Stimulated activated CD8-positive, alpha-beta memory T cell treated with anti-CD3 and anti-CD28 coated beads, Interleukin-4, amount 100 ng/mL, for 4 hours (primary cell): Measurements from ENCODE around the gene NOS3.

ENCODE experiments used
- DNase-seq, 2 donors: peaks; one replicate each; pipeline ENCODE4 v3.0.0-alpha.2; 2020; ENCODE audit warnings: low read depth in 2 of 2, low spot score in 1 of 2

Gene NOS3

DNA sequence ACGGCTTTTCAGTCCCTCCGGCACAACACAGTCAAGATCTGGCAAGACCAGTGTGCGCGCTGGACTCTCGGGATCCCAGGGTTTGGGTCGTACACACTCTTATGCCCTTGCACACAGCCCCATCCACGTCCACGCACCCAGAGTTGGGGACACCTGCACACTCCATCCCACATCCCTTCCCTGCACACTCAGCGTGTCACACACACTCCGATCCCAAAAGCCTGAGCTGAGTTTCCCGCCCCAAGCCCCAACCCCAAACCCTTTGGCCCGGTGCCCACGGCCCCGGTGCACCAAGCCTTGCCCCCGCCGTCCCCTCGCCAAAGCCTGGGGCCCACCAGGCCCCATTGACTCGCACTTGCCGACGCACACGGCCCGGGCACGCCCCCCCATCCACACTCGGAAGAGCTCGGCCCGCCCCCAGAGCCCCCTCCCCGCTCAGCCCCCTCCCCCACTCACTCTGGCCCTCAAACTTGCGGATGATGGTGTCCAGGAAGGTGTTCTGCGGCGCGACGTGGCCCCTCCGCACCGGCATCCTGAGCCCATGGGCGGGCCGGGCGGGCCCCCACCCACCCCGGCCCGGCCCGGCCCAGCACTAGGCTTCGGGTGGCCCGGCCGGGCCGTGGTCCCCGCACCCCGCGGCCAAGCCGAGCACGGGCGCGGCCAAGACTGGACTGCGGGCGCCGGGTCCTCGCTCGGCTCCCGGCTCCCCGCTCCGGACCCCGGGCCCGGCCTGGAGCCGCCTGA, 13.3 kb upstream of the NOS3 start:
- DNase-seq, result no peak

DNA sequence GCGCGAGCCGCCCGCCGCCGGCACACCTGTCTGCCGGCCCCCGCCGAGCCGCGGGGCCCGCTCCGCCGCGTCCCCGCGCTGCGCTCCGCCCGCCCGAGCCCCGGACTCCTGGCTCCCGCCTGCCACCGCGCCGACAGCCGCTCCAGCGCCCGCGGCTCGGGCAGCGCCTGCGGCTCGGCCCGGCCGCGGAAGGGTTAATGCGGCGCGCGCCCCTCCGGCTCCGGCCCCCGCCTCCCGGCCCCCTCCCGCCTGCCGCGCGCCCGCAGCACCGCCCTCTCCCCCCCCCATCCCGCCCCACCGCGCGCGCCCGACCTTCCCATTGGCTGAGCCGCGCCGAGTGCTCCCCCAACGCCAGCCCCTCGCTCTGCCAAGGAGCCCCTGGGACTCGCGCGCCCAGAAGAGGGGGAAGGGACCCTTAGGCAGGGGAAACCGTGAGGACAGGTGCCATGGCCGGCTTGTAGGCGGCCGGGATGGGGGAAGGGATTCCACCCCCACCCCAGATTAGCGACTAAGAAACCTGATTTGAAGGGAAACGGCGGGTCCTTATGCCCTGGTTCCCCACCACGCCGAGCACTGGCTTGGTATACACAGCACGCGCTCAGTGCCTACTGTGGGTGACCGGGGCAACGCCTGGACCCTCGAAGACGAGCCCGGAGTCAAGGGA, 12.6 kb upstream of the NOS3 start, which contains the start of gene KCNH2:
Gene KCNH2, minus strand, starts transcription at position 196 of the 664 bp plus-strand sequence. CDS start 408 bp downstream, outside the sequence.
- no peak for DNase-seq

DNA sequence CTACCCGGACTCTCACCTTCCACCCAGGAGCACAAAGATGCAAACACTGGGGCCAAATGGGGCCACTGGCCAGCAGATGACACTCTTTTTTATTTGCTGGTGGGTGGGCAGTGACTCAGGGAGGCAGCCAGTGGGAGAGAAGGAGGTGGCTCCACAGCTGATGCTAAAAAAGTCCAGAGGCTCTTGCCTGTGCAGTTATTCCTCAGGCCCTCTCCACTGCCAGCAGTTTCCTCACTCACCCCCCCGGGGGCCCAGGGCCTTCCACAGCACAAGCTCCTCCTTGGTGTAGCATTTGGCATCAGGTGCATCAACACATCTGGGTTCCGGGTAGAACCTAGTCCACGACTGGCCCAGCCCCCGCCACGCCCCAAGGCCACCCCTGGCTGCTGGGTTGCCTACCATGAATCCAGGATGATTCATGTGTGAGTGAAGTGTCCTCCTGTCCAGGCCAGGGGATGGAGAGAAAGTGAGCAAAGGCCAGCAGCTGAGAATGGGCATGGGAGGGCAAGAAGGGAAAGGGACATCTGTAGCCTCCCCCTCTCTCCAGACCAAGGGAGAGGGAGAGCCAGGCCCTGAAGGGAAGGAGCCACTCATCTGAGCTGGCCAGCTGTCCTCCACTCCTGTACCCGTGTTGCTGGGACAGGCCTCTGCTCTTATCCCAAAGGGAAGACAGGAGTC, 11.0 kb upstream of the NOS3 start:
- no peak for DNase-seq

DNA sequence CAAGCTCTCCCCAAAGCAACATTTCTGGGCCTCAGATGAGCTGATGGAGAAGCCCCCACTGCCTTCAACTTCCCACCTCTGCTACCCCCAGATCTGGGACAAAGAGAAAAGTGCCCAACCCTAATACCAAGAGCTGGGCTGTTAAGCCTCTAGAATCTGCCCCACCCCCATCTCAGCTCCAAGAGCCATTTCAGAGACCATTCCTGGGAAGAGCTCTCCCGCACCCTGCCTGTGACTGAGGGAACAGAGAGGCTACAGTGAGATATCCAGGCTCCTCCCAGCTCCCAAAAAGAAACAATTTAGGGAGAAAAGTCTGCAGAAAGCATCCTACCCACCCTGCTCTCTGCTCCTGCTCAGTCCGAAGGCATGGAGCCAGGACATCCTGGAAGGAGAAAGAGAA, 10.2 kb upstream of the NOS3 start:
- DNase-seq, result no peak

DNA sequence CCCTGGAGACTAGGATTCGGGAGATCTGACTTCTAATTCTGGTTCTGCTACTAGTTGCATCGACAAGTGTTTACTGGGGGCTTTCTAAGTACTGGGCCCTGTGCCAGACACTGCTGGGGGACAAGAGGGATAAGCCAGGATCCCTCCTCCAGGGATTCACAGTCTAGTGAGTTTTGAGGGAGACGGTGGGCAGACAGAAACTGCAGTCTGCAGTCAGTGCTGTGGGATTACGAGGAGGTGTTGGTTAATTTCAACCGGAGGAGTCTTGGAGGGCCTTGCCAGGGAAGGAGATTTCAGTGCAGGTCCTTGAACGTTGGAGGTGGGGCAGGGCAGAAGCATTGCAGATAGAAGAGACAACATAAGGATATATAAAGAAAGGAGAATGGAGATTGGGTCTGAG, 9.2 kb upstream of the NOS3 start:
- no peak for DNase-seq

DNA sequence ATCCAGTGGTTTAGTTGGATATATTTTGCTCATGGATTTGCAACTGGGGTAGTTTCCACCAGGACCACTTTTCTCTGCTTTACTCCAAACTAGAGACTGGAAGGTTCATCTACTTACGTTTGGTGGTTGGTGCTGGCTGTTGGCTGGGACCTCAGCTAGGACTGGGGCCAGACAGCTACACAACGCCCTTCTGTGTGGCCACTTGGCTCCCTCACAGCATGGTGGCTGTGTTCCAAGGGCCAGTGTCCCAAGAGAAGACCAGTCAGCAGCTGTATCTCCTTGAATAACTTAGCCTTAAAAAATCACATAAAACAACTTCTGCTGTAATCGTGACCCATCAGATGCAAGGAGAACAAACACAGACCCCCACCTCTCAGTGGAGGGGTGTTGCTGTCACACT, 8.5 kb upstream of the NOS3 start:
- DNase-seq, result no peak

DNA sequence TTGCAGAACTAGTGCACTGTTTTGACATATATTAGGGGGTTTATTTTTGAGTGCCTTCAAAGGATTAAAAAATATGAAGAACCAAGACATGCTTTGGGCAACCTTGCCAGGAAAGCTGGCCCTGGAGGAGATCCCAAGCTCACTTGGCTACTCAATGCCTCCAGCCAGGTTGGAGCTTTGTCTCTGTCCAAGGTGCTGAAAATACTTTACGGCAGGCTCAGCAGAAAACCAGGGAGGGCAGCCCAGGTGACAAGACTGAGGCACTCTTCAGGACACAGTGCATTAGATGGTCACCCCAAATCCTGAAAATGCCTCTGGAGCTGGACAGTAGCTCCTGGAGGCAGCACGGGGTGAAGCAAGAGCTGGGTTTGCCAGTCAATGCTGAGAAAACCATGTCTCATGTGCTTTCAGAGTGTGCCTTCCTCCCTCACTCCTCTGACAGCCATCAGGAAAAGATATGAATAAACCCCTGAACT, 6.9 kb upstream of the NOS3 start:
- DNase-seq, result no peak

DNA sequence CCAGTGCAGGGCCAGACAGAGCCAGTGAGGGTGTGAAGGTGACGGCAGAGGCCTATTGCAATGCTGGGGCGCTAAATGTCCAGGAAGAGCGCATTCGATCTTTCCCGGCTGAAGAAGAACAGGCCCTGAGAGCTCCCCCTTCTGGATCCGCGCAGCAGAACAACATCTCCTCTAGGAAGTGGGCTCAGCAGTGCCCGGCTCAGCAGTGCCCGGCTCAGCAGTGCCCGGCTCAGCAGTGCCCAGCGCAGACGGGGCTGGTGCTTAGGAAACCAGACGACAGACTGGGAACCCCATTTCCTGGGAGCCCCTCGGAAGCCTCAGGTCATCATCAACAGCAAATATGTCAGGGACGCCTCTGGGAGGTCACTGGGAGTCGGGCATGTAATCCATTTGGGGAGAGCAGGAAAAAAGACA, 4.7 kb upstream of the NOS3 start:
- no peak for DNase-seq

DNA sequence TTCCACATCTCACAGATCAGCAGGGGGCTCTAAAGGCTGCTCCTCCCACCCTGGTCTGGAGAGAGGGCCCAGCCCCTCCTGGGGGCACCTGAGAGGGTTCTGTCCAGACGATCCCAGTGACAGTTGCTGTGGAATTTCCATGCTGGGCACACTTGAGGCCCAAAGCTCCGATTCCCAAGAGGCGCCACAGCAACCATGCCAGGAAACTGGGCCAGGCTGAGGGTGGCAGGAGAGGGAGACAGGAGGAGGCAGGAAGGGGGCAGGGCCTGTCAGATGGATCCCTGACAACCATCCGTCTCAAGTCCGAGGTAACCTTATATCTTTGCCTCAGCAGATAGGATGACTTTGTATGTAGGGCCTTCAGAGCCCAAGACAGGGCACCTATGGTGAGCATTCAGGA, 4.3 kb upstream of the NOS3 start:
- no peak for DNase-seq

DNA sequence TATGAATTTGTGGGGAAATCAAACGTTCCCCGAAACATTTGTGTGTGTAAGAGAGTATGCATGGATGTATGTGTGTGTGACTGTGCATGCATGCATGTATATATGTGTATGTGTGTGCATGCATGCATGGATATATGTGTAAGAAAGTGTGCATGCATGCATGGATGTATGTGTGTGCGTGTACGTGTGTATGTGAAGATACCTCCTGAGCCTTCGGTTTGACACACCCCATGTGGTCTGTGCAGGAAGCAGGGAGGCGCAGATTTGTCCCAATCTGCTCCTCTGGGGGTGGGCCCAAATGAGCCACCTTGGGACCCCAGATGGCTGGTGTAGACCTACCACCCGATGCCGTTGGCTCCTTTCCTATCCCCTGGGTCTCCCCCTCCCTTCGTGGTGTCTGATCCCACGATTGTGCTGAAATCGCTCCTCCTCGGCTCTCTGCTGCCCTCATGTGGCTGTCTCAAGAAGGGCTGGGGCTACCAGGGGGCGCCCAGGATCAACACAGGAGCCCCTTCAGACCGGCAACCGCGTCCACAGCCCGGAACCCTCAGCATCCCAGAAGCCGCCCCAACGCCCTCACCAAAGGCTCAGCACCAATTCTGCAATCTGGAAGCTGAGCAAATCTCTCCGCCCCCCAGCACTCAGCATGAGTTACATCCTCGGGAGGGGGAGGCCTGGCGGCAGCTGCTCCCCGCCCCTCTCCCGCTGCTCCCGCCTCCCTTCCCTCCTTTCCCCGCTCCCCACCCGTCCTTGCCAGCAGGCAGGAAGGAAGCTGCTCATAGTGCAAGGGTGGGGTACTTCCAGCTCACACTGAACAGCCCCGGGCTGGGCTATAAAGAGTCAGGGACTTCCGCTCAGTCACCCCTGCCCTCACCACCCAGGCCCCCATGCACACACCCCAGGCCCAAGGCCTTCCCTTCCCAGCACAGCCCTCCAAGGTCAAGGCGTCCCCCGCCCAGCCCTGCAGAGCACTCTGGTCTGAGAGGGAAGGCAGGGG, 2.3 kb upstream of the NOS3 start:
- peak in 1 of 2 donors; percentile 55 for DNase-seq

DNA sequence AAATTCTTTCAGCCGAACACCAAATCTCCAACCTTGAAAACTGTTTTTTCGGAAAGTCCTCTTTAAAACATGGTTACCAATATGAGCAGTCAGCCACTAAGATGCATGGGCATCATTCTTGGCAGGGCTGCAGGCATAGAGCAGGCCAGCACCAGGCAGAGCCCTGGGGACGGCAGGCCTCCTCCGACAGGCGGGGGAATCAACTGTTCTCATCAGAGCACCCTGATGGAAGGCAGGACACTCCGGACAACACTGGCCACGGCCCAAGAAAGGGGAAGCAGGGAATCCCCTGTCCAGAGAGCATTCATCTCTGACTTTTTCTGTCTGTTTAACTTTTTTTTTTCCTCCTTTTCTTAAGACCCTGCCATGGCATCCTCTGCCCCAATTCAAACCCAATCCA, 1.4 kb upstream of the NOS3 start:
- no peak for DNase-seq

DNA sequence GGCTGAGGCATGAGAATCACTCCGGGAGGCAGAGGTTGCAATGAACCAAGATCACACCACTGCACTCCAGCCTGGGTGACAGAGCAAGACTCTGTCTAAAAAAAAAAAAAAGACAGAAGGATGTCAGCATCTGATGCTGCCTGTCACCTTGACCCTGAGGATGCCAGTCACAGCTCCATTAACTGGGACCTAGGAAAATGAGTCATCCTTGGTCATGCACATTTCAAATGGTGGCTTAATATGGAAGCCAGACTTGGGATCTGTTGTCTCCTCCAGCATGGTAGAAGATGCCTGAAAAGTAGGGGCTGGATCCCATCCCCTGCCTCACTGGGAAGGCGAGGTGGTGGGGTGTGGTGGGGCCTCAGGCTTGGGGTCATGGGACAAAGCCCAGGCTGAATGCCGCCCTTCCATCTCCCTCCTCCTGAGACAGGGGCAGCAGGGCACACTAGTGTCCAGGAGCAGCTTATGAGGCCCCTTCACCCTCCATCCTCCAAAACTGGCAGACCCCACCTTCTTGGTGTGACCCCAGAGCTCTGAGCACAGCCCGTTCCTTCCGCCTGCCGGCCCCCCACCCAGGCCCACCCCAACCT, 1.3 kb downstream of the NOS3 start:
- no peak for DNase-seq

DNA sequence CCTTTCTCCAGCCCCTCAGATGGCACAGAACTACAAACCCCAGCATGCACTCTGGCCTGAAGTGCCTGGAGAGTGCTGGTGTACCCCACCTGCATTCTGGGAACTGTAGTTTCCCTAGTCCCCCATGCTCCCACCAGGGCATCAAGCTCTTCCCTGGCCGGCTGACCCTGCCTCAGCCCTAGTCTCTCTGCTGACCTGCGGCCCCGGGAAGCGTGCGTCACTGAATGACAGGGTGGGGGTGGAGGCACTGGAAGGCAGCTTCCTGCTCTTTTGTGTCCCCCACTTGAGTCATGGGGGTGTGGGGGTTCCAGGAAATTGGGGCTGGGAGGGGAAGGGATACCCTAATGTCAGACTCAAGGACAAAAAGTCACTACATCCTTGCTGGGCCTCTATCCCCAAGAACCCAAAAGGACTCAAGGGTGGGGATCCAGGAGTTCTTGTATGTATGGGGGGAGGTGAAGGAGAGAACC, 2.1 kb downstream of the NOS3 start:
- no peak for DNase-seq

DNA sequence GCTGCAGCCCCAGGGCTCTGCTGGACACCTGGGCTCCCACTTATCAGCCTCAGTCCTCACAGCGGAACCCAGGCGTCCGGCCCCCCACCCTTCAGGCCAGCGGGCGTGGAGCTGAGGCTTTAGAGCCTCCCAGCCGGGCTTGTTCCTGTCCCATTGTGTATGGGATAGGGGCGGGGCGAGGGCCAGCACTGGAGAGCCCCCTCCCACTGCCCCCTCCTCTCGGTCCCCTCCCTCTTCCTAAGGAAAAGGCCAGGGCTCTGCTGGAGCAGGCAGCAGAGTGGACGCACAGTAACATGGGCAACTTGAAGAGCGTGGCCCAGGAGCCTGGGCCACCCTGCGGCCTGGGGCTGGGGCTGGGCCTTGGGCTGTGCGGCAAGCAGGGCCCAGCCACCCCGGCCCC, 2.7 kb downstream of the NOS3 start:
- no peak for DNase-seq

DNA sequence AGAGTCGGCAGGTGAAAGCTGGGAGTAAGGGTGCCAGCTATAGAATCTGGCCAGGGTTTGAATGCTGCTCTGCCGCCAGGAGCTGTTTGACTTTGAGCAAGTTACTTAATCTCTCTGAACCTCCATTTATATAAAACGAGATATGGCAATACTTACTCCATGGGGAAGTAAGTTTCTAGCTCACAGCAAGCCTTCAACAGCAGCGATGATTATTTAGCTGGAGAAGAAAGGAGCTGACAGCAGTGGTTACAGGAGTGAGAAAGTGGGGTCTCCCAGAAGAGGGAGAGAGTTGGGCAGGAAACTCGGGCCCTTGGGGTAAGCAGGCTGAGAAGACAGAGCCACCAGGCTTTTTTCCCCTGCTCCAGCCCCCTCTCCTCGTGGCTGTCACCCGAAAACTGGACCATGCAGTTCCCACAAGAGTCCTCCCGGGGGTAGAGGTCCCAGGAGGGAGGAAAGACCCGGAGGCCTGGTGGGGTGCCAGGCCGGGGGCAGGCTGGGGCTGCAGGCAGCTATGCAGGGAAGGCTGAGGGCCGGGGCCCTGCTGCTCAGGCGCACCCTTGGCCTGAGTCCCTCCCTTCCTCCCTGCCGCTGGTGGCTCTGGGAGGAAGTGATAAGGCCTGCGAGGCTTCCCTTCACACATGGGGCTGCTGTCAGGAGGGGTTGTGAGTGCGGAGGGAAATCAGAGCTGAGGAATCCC, 3.5 kb downstream of the NOS3 start:
- no peak for DNase-seq

DNA sequence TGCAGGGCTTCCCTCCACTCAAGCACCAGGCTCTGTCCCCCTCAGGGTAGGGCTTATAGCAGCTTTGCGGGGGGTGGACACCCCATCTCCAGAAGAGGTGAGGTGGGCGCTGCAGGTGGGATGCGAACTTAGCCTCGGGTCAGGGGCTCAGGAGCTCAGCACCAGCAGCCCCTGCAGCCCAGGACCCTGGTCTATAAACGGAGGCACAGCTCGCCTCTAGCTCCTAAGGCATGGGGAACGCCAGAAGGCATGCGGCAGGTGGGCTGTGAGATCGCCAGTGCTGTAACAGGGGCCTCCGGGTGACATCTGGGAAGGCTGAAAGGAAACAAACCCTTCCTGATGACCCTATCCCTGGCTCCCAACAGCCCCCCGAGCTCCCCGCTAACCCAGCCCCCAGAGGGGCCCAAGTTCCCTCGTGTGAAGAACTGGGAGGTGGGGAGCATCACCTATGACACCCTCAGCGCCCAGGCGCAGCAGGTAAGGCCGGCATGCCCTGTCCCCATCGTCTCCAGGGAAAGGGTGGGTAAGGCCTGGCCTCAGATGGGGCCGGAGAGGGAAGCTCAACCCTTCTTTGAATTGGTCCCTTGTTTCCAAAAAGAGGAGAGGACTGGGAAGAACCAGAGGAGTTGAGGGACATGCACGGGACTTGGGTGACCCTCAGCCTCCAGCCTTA, 4.2 kb downstream of the NOS3 start:
- DNase-seq, result no peak

DNA sequence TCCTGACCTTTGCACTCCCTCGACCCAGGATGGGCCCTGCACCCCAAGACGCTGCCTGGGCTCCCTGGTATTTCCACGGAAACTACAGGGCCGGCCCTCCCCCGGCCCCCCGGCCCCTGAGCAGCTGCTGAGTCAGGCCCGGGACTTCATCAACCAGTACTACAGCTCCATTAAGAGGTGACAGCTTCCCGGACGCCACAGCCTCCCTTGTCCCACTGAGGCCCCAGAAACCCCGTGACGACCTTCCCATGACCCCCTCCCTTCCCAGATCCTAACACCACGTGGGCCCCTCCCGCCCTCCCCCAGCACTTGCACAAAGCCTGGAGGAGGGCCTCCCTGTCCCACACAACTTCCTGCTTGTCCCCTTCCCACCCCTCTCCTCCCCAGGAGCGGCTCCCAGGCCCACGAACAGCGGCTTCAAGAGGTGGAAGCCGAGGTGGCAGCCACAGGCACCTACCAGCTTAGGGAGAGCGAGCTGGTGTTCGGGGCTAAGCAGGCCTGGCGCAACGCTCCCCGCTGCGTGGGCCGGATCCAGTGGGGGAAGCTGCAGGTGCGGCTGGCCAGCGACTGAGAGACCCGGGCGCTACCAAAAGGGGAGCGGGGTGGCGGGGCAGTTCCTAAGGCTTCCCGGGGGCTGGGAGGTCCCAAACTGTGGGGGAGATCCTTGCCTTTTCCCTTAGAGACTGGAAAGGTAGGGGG, 5.7 kb downstream of the NOS3 start:
- DNase-seq, result no peak

DNA sequence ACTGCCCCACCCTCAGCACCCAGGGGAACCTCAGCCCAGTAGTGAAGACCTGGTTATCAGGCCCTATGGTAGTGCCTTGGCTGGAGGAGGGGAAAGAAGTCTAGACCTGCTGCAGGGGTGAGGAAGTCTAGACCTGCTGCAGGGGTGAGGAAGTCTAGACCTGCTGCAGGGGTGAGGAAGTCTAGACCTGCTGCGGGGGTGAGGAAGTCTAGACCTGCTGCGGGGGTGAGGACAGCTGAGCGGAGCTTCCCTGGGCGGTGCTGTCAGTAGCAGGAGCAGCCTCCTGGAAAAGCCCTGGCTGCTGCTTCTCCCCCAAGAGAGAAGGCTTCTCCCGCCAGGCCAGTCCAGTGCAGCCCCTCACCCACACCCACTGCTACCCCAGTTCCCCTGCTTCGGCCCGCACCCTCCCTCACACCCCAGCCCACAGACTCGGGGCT, 6.3 kb downstream of the NOS3 start:
- no peak for DNase-seq

DNA sequence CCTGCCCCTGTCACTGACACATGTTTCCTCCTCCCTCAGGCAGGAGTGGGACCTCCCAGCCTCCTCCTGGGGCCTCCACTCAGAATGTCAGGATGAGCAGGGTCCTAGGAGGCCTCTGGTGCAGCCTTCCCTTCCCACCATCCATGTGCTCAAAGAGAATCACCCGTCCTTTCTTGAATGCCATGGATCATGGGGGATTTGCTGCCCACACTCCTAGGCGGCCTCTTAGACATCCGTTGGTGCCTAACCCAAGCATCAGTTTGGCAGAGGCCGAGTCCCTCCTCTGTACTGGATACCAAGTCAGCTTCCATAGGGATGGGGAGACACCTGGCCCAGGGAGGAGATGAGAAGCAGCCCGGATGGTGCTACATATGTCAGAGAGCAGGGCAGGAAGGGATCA, 7.0 kb downstream of the NOS3 start:
- DNase-seq, result no peak
